Measurements from ENCODE around the gene CEP70. TPM values are rescaled to one million over a fixed set of nuclear protein-coding genes. Genes with fewer than 3 reads are reported as not detected.
"Not testable (repeated sequence)": the region's sequence is repeated elsewhere in the genome, so short reads cannot be mapped to it uniquely, and the experiment has no call there.

CEP70 gene
- total and polyA plus RNA-seq, 9 donors: 12.4 to 101 (median 64.3) TPM

DNA sequence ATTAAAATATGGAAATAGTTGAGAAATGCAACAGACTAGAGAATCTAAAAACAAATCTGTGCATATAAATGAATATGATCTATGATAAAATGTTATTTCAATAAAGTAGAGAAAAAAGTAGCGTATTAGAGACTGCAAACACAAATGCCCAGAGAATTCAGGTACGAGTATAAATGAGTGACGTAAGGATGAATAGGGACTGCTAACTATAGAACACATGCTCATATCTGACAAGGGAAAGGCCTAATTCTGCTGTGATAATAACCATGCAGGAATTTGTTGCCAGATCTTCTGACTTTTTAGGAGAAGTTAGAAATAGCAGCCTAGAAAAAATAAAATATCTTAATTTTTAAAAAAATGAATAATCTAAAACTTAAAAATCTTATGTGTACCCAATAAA lies 86.5 kb downstream of the CEP70 start:
- TF ChIP-seq EP300 (IDR thresholded peaks at IDR 0.05) (no peak), POLR2A (IDR thresholded peaks at IDR 0.05) (no peak)
- TF ChIP-seq, protein P1, sequence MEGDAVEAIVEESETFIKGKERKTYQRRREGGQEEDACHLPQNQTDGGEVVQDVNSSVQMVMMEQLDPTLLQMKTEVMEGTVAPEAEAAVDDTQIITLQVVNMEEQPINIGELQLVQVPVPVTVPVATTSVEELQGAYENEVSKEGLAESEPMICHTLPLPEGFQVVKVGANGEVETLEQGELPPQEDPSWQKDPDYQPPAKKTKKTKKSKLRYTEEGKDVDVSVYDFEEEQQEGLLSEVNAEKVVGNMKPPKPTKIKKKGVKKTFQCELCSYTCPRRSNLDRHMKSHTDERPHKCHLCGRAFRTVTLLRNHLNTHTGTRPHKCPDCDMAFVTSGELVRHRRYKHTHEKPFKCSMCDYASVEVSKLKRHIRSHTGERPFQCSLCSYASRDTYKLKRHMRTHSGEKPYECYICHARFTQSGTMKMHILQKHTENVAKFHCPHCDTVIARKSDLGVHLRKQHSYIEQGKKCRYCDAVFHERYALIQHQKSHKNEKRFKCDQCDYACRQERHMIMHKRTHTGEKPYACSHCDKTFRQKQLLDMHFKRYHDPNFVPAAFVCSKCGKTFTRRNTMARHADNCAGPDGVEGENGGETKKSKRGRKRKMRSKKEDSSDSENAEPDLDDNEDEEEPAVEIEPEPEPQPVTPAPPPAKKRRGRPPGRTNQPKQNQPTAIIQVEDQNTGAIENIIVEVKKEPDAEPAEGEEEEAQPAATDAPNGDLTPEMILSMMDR (IDR thresholded peaks at IDR 0.05): no peak
- H3K4me1 ChIP-seq (ENCODE audit: insufficient read depth): no peaks in the 10 kb centered on the region
- WGBS, 3 donors: 93 to 98% (median 96%) methylated on average over 3 of the region's 3 CpGs
- no peaks in the 10 kb centered on the region for H3K9me3 ChIP-seq
- DNase-seq: no peak
- intact Hi-C loops (cut with DNase I): no loop called here
- H3K27me3 ChIP-seq: no peaks in the 10 kb centered on the region
- H3K36me3 ChIP-seq: no peaks in the 10 kb centered on the region
- no peak overlapping the region for H3K27ac ChIP-seq
- no peak overlapping the region for H3K4me3 ChIP-seq

DNA sequence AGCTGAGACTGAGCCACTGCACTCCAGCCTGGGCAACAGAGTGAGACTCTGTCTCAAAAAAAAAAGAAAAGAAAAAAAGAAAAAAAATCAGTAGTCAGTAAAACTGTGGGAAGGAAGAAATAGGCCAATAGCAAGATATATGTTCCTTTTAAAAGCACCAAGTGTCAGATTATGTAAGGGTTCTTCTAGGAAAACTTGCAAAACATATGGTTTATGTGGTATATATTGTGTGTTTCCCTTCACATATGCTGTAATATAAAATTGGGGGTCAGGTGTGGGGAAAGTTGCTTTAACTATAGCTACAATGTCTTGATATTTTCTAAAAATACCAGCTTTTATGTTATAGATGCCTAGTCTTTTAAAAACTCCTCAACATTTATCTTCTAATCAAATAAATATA lies 95.1 kb downstream of the CEP70 start:
- Histone ChIP-seq H3K4me3 (no peak overlapping the region), H3K36me3 (no peaks in the 10 kb centered on the region), H3K27me3 (no peaks in the 10 kb centered on the region), H3K27ac (no peak overlapping the region), H3K9me3 (no peaks in the 10 kb centered on the region), H3K4me1 (ENCODE audit: insufficient read depth) (no peaks in the 10 kb centered on the region)
- no peak for DNase-seq
- intact Hi-C loops (cut with DNase I): no loop called here
- TF ChIP-seq POLR2A (IDR thresholded peaks at IDR 0.05): no peak
- TF ChIP-seq, protein P1 (IDR thresholded peaks at IDR 0.05): no peak
- TF ChIP-seq EP300 (IDR thresholded peaks at IDR 0.05): no peak

DNA sequence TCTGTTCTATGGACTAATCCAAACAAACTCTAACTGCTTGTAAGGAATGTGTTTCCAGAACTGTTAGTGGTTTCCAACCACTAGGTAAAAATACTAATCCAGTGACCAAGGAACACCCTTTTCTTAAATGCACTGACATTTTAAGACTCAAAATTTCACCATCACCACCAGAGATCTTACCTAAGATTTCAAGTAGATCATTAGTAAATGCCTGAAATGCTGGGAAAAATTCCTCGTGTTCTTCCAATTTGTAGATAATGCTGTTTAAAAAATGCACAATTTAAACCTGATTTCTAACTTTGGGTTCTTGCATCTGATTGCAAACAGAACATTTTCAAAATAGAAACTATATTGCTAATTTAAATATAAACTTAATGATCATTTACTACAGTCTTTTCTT lies 96.2 kb downstream of the CEP70 start:
- Histone ChIP-seq H3K4me1 (ENCODE audit: insufficient read depth) (no peaks in the 10 kb centered on the region), H3K9me3 (no peaks in the 10 kb centered on the region), H3K27me3 (no peaks in the 10 kb centered on the region), H3K27ac (no peak overlapping the region), H3K36me3 (no peaks in the 10 kb centered on the region), H3K4me3 (no peak overlapping the region)
- TF ChIP-seq, protein P1 (IDR thresholded peaks at IDR 0.05): no peak
- TF ChIP-seq EP300 (IDR thresholded peaks at IDR 0.05): no peak
- TF ChIP-seq POLR2A (IDR thresholded peaks at IDR 0.05): no peak
- 94 to 96% (median 96%) methylated on average over 1 of the region's 1 CpG for WGBS, 3 donors
- DNase-seq: no peak
- intact Hi-C loops (cut with DNase I): no loop called here

DNA sequence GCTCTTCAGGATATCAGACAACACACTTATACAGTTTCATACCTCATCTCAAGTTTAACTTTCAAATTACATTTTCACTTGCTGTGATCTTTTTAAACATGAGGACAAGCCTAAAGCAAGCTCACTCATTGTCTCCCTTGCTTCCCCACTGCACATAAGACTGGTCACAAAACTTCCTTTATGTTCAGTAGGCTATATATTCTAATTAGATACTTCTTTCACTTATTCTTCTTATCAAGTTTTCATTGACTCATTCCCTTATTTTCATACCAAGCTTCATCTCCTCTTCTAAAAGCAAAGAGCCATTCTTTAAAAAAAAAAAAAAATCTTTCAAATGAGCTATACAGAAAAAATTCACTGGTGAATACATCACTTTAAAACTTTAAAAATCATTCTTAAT lies 97.0 kb downstream of the CEP70 start:
- Histone ChIP-seq H3K27ac (no peak overlapping the region), H3K4me3 (no peak overlapping the region), H3K9me3 (no peaks in the 10 kb centered on the region), H3K4me1 (ENCODE audit: insufficient read depth) (no peaks in the 10 kb centered on the region), H3K27me3 (no peaks in the 10 kb centered on the region), H3K36me3 (no peaks in the 10 kb centered on the region)
- intact Hi-C loops (cut with DNase I): no loop called here
- DNase-seq: no peak
- no peak for TF ChIP-seq POLR2A (IDR thresholded peaks at IDR 0.05)
- TF ChIP-seq EP300 (IDR thresholded peaks at IDR 0.05): no peak
- TF ChIP-seq, protein P1 (IDR thresholded peaks at IDR 0.05): no peak

GRCh38 chr3:138496436-138496835 lies 97.6 kb downstream of the CEP70 start:
- Histone ChIP-seq H3K27me3 (no peaks in the 10 kb centered on the region), H3K4me1 (ENCODE audit: insufficient read depth) (no peaks in the 10 kb centered on the region), H3K9me3 (no peaks in the 10 kb centered on the region), H3K27ac (no peak overlapping the region), H3K36me3 (no peaks in the 10 kb centered on the region), H3K4me3 (no peak overlapping the region)
- intact Hi-C loops (cut with DNase I): no loop called here
- TF ChIP-seq, protein P1 (IDR thresholded peaks at IDR 0.05): no peak
- TF ChIP-seq POLR2A (IDR thresholded peaks at IDR 0.05): no peak
- WGBS, 3 donors: 90 to 95% (median 92%) methylated on average over 2 of the region's 2 CpGs
- DNase-seq: no peak

DNA sequence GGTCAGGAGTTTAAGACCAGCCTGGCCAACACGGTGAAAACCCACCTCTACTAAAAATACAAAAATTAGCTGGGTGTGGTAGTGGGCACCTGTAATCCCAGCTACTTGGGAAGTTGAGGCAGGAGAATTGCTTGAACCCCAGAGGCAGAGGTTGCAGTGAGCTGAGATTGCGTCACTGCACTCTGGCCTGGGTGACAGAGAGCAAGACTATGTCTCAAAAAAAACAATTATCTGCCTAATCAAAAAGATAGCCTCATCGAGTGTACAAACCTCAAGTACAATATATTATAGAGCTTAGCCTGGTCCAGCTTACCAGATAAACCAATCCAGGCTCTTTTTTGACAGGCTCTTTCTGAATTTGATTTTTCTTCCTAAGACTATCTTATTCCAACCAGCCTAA lies 98.4 kb downstream of the CEP70 start:
- intact Hi-C loops (cut with DNase I); H3K27me3 ChIP-seq; H3K4me1 ChIP-seq (ENCODE audit: insufficient read depth); H3K27ac ChIP-seq; H3K4me3 ChIP-seq; H3K36me3 ChIP-seq; DNase-seq; H3K9me3 ChIP-seq: not testable (repeated sequence)
- 90 to 94% (median 90%) methylated on average over 3 of the region's 3 CpGs for WGBS, 3 donors
